Liver (tissue), 9 donors: Measurements from ENCODE around the gene BDH1. TPM values are rescaled to one million over a fixed set of nuclear protein-coding genes. Genes with fewer than 3 reads are reported as not detected.

Experiments used
- DNase-seq: peaks from one replicate; pipeline ENCODE4 v3.0.0-alpha.2; 2017; ENCODE audit warnings: low spot score
- H3K27ac ChIP-seq, 2 donors: one replicate each; pipeline ENCODE4 v1.7.0; 2013; ENCODE audit warnings: inconsistent platforms in 2 of 2, low read length in 2 of 2, control low read depth in 1 of 2, low read depth in 1 of 2, mild to moderate bottlenecking in 1 of 2
- H3K27me3 ChIP-seq, 4 donors: one replicate each; pipeline versions ENCODE4 v1.6.1 to v1.7.0; 2013; ENCODE audit warnings: low read length in 3 of 4, inconsistent platforms in 1 of 4, mild to moderate bottlenecking in 1 of 4, moderate library complexity in 1 of 4; ENCODE audit not compliant: control insufficient read depth in 4 of 4, insufficient read depth in 4 of 4
- H3K36me3 ChIP-seq, 4 donors: one replicate each; pipeline versions ENCODE4 v1.6.1 to v1.7.0; 2013; ENCODE audit warnings: low read length in 3 of 4, mild to moderate bottlenecking in 3 of 4, low read depth in 1 of 4, moderate library complexity in 1 of 4; ENCODE audit not compliant: control insufficient read depth in 4 of 4, insufficient read depth in 3 of 4
- H3K4me1 ChIP-seq, 4 donors: one replicate each; pipeline versions ENCODE4 v1.6.1 to v1.7.0; 2013; ENCODE audit warnings: low read length in 3 of 4, mild to moderate bottlenecking in 3 of 4, moderate library complexity in 1 of 4; ENCODE audit not compliant: control insufficient read depth in 4 of 4, insufficient read depth in 4 of 4
- H3K4me3 ChIP-seq, 3 donors: one replicate each; pipeline versions ENCODE4 v1.6.1 to v1.7.0; 2013; ENCODE audit warnings: low read length in 3 of 3, control low read depth in 1 of 3, low read depth in 1 of 3, mild to moderate bottlenecking in 1 of 3
- H3K9ac ChIP-seq, 2 donors: one replicate each; pipeline ENCODE4 v1.7.0; 2013; ENCODE audit warnings: low read length in 2 of 2, mild to moderate bottlenecking in 2 of 2, moderate library complexity in 2 of 2, control low read depth in 1 of 2, low read depth in 1 of 2
- H3K9me3 ChIP-seq, 4 donors: one replicate each; pipeline versions ENCODE4 v1.6.1 to v1.7.0; 2013; ENCODE audit warnings: low read length in 3 of 4; ENCODE audit not compliant: control insufficient read depth in 4 of 4
- ATF3 ChIP-seq: IDR thresholded peaks from 2 replicates; pipeline ENCODE4 v1.6.1; 2016; ENCODE audit warnings: antibody characterized with exemption
- CTCF ChIP-seq: fragments of 150-350 bp; IDR thresholded peaks from 2 replicates; pipeline ENCODE4 v1.5.1; 2017; ENCODE audit warnings: improper control_type of control experiment, low read depth, low read length; ENCODE audit not compliant: missing input control
- EGR1 ChIP-seq, 2 donors: IDR thresholded peaks; 2 replicates each; pipeline ENCODE4 v1.6.1; 2016 to 2018; ENCODE audit warnings: antibody characterized with exemption in 2 of 2, low read depth in 2 of 2
- FOXA1 ChIP-seq: IDR thresholded peaks from 2 replicates; pipeline ENCODE4 v1.6.1; 2016; ENCODE audit warnings: antibody characterized with exemption
- FOXA2 ChIP-seq: IDR thresholded peaks from 2 replicates; pipeline ENCODE4 v1.6.1; 2016; ENCODE audit warnings: antibody characterized with exemption
- GABPA ChIP-seq, 2 donors: IDR thresholded peaks in 1 of 2; conservative IDR thresholded peaks in 1 of 2; 2 replicates each; pipeline ENCODE4 v1.6.1; 2016; ENCODE audit warnings: antibody characterized with exemption in 2 of 2, mild to moderate bottlenecking in 1 of 2, moderate library complexity in 1 of 2
- HNF4A ChIP-seq, 2 donors: conservative IDR thresholded peaks; 2 replicates each; pipeline ENCODE4 v1.6.1; 2016; ENCODE audit warnings: antibody characterized with exemption in 2 of 2, mild to moderate bottlenecking in 2 of 2
- HNF4G ChIP-seq: IDR thresholded peaks from 2 replicates; pipeline ENCODE4 v1.6.1; 2016; ENCODE audit warnings: antibody characterized with exemption
- JUND ChIP-seq, 2 donors: IDR thresholded peaks; 2 replicates each; pipeline ENCODE4 v1.6.1; 2016; ENCODE audit warnings: antibody characterized with exemption in 2 of 2
- MAX ChIP-seq: IDR thresholded peaks from 2 replicates; pipeline ENCODE4 v1.6.1; 2016; ENCODE audit warnings: antibody characterized with exemption
- RAD21 ChIP-seq, 2 donors: IDR thresholded peaks; 2 replicates each; pipeline ENCODE4 v1.6.1; 2016; ENCODE audit warnings: antibody characterized with exemption in 2 of 2, mild to moderate bottlenecking in 2 of 2
- REST ChIP-seq: IDR thresholded peaks from 2 replicates; pipeline ENCODE4 v1.6.1; 2016; ENCODE audit warnings: antibody characterized with exemption, mild to moderate bottlenecking
- RXRA ChIP-seq, 2 donors: IDR thresholded peaks; 2 replicates each; pipeline ENCODE4 v1.6.1; 2017 to 2018; ENCODE audit warnings: antibody characterized with exemption in 2 of 2, mild to moderate bottlenecking in 1 of 2
- TAF1 ChIP-seq: conservative IDR thresholded peaks from 2 replicates; pipeline ENCODE4 v1.6.1; 2016; ENCODE audit warnings: antibody characterized with exemption, mild to moderate bottlenecking
- YY1 ChIP-seq: IDR thresholded peaks from 2 replicates; pipeline ENCODE4 v1.6.1; 2016; ENCODE audit warnings: antibody characterized with exemption, mild to moderate bottlenecking
- ZBTB33 ChIP-seq: IDR thresholded peaks from 2 replicates; pipeline ENCODE4 v1.6.1; 2016; ENCODE audit warnings: antibody characterized with exemption
- WGBS: extraction: QIAGEN DNeasy Blood & Tissue Kit; methylation state at CpG from one replicate; pipeline ENCODE4 v1.1.7; 2013; 5-methylcytosine and 5-hydroxymethylcytosine counted together
- polyA plus RNA-seq, 2 donors: library from polyadenylated mRNA; stranded (reverse) in 1 of 2; unstranded in 1 of 2; fragments of 200-250 nt in 1 of 2; fragments of >200 nt in 1 of 2; fragmentation: Nextera tagmentation in 1 of 2; extraction: Ambion mirVana in 1 of 2; gene quantifications; one replicate each; pipeline versions ENCODE4 v1.2.1 to v1.2.3, GENCODE V29; 2013 to 2015
- total RNA-seq, 2 donors: library from RNA; depleted of rRNA; stranded (reverse); fragments of >200 nt; gene quantifications; one replicate each; pipeline ENCODE4 v1.2.3, GENCODE V29; 2014
- donor health status: healthy.
- donor health status: healthy.
- donor health status: healthy.
- donor health status: healthy.
- donor health status: healthy.

BDH1 gene
- total and polyA plus RNA-seq, 4 donors: 49.4 to 268 (median 177) TPM

- 87% methylated on average over 9 of the region's 9 CpGs for WGBS
Observed at GRCh38 chr3:197580253-197580691, 24.5 kb upstream of the BDH1 start.

More at GRCh38 chr3:197580253-197580691, 24.5 kb upstream of the BDH1 start:
- H3K9ac ChIP-seq: no peak overlapping the region
- TF ChIP-seq CTCF (no peak), RAD21 (IDR thresholded peaks at IDR 0.05) (no peak), REST (no peak), ZBTB33 (no peak), GABPA (IDR thresholded peaks at IDR 0.05 in 1 of 2, conservative IDR thresholded peaks at IDR 0.05 in 1 of 2) (no peak), ATF3 (no peak), HNF4G (no peak), EGR1 (IDR thresholded peaks at IDR 0.05; ENCODE audit: low read depth in 2 of 2) (no peak), FOXA2 (no peak), HNF4A (conservative IDR thresholded peaks at IDR 0.05) (no peak), TAF1 (no peak), YY1 (no peak), JUND (IDR thresholded peaks at IDR 0.05) (no peak), MAX (no peak), RXRA (IDR thresholded peaks at IDR 0.05) (no peak), FOXA1 (no peak)
- no peak overlapping the region for H3K4me3 ChIP-seq
- H3K27ac ChIP-seq: no peak overlapping the region
- H3K27me3 ChIP-seq: no peaks in the 10 kb centered on the region
- no peaks in the 10 kb centered on the region for H3K36me3 ChIP-seq
- DNase-seq: no peak
- H3K4me1 ChIP-seq: peaks cover 0 to under 1% (median 0%) of the 10 kb centered on the region in 4 donors
- H3K9me3 ChIP-seq: no peaks in the 10 kb centered on the region
